SJSA1 (cell line): ENCODE data around the gene SH3RF3. TPM values are rescaled to one million over a fixed set of nuclear protein-coding genes. Genes with fewer than 3 reads are reported as not detected.
"Not testable (repeated sequence)": the region's sequence is repeated elsewhere in the genome, so short reads cannot be mapped to it uniquely, and the experiment has no call there.

ENCODE experiments used
- DNase-seq, 2 experiments: peaks; one replicate each; pipeline ENCODE4 v3.0.0-alpha.2; 2015 to 2020; ENCODE audit warnings: low spot score in 2 of 2, low read depth in 1 of 2
- H3K27ac ChIP-seq: fragments of 250-450 bp; sonication (Bioruptor Pico); 2 replicates; pipeline ENCODE4 v1.5.1; 2020; ENCODE audit warnings: mild to moderate bottlenecking, moderate library complexity
- H3K27me3 ChIP-seq: fragments of 250-450 bp; sonication (Bioruptor Pico); replicated peaks from 2 replicates; pipeline ENCODE4 v1.5.1; 2020; ENCODE audit warnings: mild to moderate bottlenecking, moderate library complexity
- H3K36me3 ChIP-seq: fragments of 250-450 bp; sonication (Bioruptor Pico); 2 replicates; pipeline ENCODE4 v1.5.1; 2020; ENCODE audit warnings: mild to moderate bottlenecking
- H3K4me1 ChIP-seq: fragments of 250-450 bp; sonication (Bioruptor Pico); replicated peaks from 2 replicates; pipeline ENCODE4 v1.6.1; 2021; ENCODE audit warnings: mild to moderate bottlenecking
- H3K4me3 ChIP-seq: fragments of 250-450 bp; sonication (Bioruptor Pico); 2 replicates; pipeline ENCODE4 v1.5.1; 2020; ENCODE audit warnings: mild to moderate bottlenecking
- H3K9me3 ChIP-seq: fragments of 250-450 bp; sonication (Bioruptor Pico); replicated peaks from 2 replicates; pipeline ENCODE4 v1.5.1; 2020; ENCODE audit warnings: mild to moderate bottlenecking
- total RNA-seq: library from RNA; depleted of rRNA; stranded (reverse); fragments of >200 nt; shearing (Covaris generic); gene quantifications from 2 replicates; pipeline ENCODE4 v1.2.3, GENCODE V29; 2014

SH3RF3 gene
- total RNA-seq, 1 experiment from 2014 or later, result 6.1 TPM

DNA sequence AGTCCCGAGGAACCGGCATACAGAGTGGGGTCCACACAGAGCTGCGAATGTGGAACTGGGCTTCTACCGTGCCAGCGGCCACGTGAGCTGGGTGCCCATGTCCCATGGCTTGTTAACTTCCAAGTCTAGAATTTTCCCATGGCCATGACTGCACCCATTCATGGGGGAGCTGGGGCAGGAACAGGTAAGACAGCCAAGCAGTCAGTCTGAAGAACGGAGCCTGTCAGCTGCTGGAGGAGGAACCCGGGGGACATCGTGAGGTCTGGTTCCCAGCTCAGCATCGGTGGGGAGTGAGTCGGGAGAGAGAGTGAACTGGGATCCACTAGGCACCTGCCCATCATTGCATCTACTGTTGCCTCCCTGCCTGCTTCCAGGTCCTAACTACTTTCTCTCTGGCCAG is 86.9 kb downstream of the SH3RF3 start:
- H3K4me1 ChIP-seq, result peaks cover 40% of the 10 kb centered on the region
- H3K27ac ChIP-seq, result no peak overlapping the region
- H3K9me3 ChIP-seq, result no peaks in the 10 kb centered on the region
- H3K4me3 ChIP-seq, result no peak overlapping the region
- no peak for DNase-seq
- H3K36me3 ChIP-seq, result no peaks in the 10 kb centered on the region
- no peaks in the 10 kb centered on the region for H3K27me3 ChIP-seq

DNA sequence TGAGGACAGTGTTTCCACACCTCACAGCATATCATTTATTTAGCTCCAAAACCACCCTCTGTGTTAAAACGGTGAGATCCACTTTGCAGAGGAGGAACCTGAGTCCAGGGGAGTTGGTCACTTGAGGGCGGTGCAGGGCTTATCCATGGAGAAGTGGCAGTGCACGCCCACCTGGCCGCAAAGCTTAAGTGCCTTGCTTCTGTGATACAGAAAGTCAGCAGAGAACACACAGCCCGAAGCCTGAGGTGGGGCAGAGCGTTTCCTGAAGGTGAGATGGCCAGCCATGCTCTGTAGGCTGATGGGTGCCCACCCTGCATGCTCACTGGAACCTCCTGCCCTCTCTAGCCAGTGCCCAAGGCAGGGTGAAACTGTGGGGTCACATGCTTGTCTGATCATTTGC is 87.3 kb downstream of the SH3RF3 start:
- Histone ChIP-seq H3K27ac (no peak overlapping the region), H3K4me1 (peaks cover 40% of the 10 kb centered on the region), H3K36me3 (no peaks in the 10 kb centered on the region), H3K27me3 (no peaks in the 10 kb centered on the region), H3K9me3 (no peaks in the 10 kb centered on the region), H3K4me3 (no peak overlapping the region)
- no peak for DNase-seq

- no peaks in the 10 kb centered on the region for H3K36me3 ChIP-seq
- H3K9me3 ChIP-seq, result no peaks in the 10 kb centered on the region
- H3K4me1 ChIP-seq, result peaks cover 40% of the 10 kb centered on the region
- no peak overlapping the region for H3K27ac ChIP-seq
- peak in 1 of 2 experiments; percentile 65 for DNase-seq
- H3K27me3 ChIP-seq, result no peaks in the 10 kb centered on the region
- no peak overlapping the region for H3K4me3 ChIP-seq
Measured at GRCh38 chr2:109217362-109218086, 88.5 kb downstream of the SH3RF3 start.

DNA sequence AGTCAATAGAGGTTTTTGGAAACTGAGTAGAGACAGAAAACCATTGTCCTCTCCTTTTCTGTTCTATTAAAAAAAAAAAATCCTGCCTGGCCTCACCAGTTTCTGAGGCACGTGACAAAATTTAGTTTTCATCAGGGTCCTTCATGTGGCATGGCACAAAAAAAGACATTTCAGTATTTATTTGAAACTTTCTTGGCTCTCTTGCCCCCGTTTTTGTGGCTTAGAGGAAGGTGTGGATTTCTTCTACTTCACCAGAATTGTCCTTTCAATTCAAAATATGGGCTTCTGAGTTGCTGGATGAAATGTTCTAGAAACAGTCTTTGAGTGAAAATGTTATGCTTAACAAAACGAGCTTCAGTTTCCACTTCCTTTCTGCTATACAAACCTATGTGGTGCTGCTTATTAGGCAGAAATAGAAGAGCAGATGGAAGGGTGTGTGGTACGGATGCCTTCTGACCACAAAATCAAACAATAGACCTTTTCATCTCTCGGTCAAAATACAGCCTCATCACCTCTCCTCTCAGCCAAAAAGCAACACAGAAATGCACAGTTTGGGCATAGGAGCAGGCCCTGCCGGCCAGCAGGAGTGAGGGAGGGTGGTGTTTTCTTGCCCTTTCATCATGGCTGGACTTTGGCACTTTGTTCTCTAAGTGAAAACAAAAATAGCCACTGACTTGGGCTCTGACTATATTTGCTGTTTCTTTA is 89.2 kb downstream of the SH3RF3 start:
- Histone ChIP-seq H3K36me3 (no peaks in the 10 kb centered on the region), H3K27me3 (no peaks in the 10 kb centered on the region), H3K9me3 (no peaks in the 10 kb centered on the region), H3K27ac (no peak overlapping the region), H3K4me1 (peaks cover 40% of the 10 kb centered on the region), H3K4me3 (no peak overlapping the region)
- peak in 1 of 2 experiments; percentile 59 for DNase-seq

- Histone ChIP-seq H3K27ac (no peak overlapping the region), H3K36me3 (no peaks in the 10 kb centered on the region), H3K4me1 (peaks cover 40% of the 10 kb centered on the region), H3K4me3 (no peak overlapping the region), H3K27me3 (no peaks in the 10 kb centered on the region), H3K9me3 (no peaks in the 10 kb centered on the region)
- DNase-seq, result peak in 1 of 2 experiments; percentile 25
Measured at GRCh38 chr2:109218792-109219126, 89.8 kb downstream of the SH3RF3 start.

DNA sequence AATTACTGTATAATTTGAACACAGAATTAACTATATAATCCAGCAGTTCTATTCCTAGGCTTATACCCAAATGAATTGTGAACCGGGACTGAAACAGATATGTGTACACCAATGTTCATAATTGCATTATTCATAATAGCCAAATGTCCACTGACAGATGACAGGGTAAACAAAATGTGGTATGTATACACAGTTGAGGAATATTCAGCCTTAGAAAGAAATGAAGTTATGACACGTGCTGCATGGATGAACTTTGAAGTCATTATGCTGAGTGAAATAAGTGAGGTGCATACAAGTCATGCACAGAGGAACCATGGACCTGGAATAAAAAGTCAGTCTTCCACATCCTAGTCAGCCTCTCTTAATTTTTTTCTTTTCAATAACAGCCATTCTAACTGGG is 91.9 kb downstream of the SH3RF3 start:
- Histone ChIP-seq H3K4me1 (peaks cover 31% of the 10 kb centered on the region), H3K9me3 (no peaks in the 10 kb centered on the region), H3K27me3 (no peaks in the 10 kb centered on the region), H3K36me3 (no peaks in the 10 kb centered on the region), H3K27ac (no peak overlapping the region), H3K4me3 (no peak overlapping the region)
- DNase-seq, result no peak

DNA sequence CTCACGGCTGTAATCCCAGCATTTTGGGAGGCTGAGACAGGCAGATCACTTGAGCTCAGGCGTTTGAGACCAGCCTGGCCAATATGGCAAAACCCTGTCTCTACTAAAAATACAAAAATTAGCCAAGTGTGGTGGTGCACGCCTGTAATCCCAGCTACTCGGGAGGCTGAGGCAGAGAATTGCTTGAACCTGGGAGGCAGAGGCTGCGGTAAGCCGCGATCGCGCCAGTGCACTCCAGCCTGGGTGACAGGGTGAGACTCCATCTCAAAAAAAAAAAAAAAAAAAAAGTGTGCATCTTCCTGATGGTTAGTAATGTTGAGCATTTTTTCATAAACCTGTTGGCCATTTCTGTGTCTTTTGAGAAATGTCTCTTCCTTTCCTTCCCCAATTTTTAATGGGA is 92.3 kb downstream of the SH3RF3 start:
- H3K4me3 ChIP-seq, H3K27ac ChIP-seq, H3K36me3 ChIP-seq, DNase-seq, H3K9me3 ChIP-seq, H3K27me3 ChIP-seq: not testable (repeated sequence)
- peaks cover 31% of the 10 kb centered on the region for H3K4me1 ChIP-seq

- Histone ChIP-seq H3K4me1 (peaks cover 24% of the 10 kb centered on the region), H3K27ac (no peak overlapping the region), H3K4me3 (no peak overlapping the region), H3K9me3 (no peaks in the 10 kb centered on the region), H3K27me3 (no peaks in the 10 kb centered on the region), H3K36me3 (no peaks in the 10 kb centered on the region)
- DNase-seq, result no peak
Measured at GRCh38 chr2:109222422-109222821, 93.4 kb downstream of the SH3RF3 start.

DNA sequence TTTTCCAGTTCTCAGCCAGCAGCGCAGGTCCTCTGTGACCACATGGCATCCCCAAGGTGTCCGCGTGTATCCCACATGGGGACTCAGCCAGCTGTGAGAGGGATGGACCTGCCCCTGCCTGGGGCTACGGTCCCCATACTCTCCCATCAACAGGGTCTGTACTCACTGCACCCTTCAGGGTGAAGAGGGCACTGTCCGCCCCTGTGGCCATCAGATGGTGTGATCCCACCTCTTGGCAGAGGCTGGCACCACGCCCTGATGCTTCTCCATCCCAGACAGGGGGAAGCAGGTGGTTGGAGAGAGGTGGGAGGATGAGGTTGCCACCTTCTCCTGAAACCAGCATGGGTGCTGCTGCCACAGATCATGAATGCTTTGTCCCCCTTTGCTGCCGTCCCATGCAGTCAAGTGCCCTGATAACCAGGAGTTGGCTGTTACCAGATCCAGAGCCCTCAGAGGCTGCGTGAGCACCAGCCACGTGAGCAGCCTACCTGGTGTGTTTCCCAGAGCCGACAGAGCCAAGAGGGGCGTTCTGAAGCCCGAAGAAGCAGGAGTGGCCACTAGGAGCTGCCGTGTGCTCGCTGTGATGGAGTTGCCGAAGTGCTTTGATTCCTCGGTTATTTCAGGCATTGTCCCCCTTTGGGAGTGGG is 93.9 kb downstream of the SH3RF3 start:
- H3K4me3 ChIP-seq, result no peak overlapping the region
- H3K27ac ChIP-seq, result no peak overlapping the region
- no peak for DNase-seq
- no peaks in the 10 kb centered on the region for H3K27me3 ChIP-seq
- H3K9me3 ChIP-seq, result no peaks in the 10 kb centered on the region
- no peaks in the 10 kb centered on the region for H3K36me3 ChIP-seq
- H3K4me1 ChIP-seq, result peaks cover 19% of the 10 kb centered on the region

DNA sequence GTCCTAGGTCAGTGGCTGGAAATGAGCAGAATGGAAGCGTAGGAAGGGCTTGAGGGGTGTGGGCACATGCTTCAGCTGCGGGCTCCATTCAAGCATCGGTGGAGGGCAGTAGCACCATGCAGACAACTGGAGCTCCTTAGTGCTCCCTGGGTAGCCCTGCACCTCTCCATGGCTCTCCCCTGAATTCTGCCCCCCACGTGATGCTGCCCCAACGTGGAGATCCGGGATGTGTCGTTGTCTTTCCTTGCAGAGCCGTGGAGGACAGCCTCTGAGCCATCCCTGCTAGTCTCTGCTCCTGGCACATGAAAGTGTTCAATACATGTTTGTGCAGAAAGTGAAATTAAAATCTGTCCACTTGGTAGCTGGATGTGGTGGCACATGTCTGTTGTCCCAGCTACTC is 94.5 kb downstream of the SH3RF3 start:
- H3K27ac ChIP-seq, result no peak overlapping the region
- no peaks in the 10 kb centered on the region for H3K36me3 ChIP-seq
- H3K9me3 ChIP-seq, result no peaks in the 10 kb centered on the region
- no peaks in the 10 kb centered on the region for H3K27me3 ChIP-seq
- H3K4me3 ChIP-seq, result no peak overlapping the region
- DNase-seq, result no peak
- H3K4me1 ChIP-seq, result peaks cover 13% of the 10 kb centered on the region

DNA sequence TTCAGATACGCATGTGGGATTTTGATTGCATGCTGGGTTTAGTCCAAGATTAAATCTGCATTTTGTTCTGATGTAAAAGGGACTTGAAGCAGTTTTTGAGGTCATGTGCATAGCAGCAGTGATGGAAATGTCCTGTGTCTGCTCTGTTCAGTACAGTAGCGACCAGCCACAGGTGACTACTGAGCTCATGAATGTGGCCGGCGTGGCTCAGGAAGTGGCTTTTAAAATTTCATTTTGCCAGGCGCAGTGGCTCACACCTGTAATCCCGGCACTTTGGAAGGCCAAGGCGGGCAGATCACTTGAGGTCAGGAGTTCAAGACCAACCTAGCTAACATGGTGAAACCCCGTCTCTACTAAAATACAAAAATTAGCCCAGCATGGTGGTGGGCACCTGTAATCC is 95.3 kb downstream of the SH3RF3 start:
- not testable (repeated sequence) for H3K9me3 ChIP-seq, DNase-seq, H3K27ac ChIP-seq, H3K27me3 ChIP-seq, H3K4me1 ChIP-seq, H3K4me3 ChIP-seq, H3K36me3 ChIP-seq

- Histone ChIP-seq H3K9me3 (no peaks in the 10 kb centered on the region), H3K27ac (no peak overlapping the region), H3K4me3 (no peak overlapping the region), H3K4me1 (peaks cover 7% of the 10 kb centered on the region), H3K27me3 (no peaks in the 10 kb centered on the region), H3K36me3 (no peaks in the 10 kb centered on the region)
- no peak for DNase-seq
Measured at GRCh38 chr2:109225170-109225782, 96.3 kb downstream of the SH3RF3 start.

DNA sequence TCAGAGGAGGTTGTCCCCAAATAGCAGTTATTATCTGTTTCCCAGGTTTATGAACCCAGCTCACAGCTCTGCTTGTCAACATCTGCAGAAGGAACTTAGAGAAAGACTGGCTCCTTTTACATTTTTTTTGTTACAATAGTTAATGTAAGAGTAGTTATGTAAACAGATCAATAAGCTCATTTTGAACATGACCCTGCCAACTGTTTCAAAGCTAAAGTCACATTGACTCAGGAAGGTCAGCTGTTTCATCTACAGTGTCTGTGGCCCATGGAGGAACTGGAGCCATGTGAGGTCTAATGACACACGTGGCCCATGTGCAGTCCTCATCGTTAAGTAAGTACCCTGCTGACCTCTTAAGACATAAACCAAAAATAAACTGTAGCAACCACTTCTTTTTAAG is 97.1 kb downstream of the SH3RF3 start:
- Histone ChIP-seq H3K4me3 (no peak overlapping the region), H3K27me3 (no peaks in the 10 kb centered on the region), H3K27ac (no peak overlapping the region), H3K36me3 (no peaks in the 10 kb centered on the region), H3K9me3 (no peaks in the 10 kb centered on the region), H3K4me1 (peaks cover 7% of the 10 kb centered on the region)
- DNase-seq, result no peak

DNA sequence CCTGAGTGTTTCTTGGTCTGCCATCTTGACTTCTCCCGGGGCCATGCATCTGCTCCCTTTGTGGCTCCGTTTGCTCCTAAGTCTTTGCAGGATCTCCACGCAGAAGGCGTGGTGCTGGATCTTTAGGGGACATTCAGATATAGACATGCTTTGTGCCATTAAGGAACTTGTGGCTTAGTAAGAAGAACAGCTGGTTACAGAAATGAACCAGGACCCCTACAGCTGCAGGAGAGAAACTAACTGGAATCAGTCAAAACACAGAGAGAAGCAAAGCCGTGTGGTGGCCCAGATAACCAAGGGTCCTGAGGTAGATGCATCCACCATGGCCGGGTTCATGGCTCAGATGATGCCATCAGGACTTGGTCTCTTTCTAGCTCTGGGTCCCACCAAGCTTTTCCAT is 97.6 kb downstream of the SH3RF3 start:
- DNase-seq, result peak in 1 of 2 experiments; percentile 16
- H3K36me3 ChIP-seq, result no peaks in the 10 kb centered on the region
- H3K9me3 ChIP-seq, result no peaks in the 10 kb centered on the region
- H3K4me1 ChIP-seq, result peaks cover 7% of the 10 kb centered on the region
- H3K4me3 ChIP-seq, result no peak overlapping the region
- H3K27me3 ChIP-seq, result no peaks in the 10 kb centered on the region
- no peak overlapping the region for H3K27ac ChIP-seq
